Esophagus (tissue), 2 donors: ENCODE data around the gene PTPN7. TPM values are rescaled to one million over a fixed set of nuclear protein-coding genes. Genes with fewer than 3 reads are reported as not detected.

ENCODE experiments used
- H3K27ac ChIP-seq, 2 donors: one replicate each; pipeline ENCODE4 v1.5.1; 2013; ENCODE audit warnings: low read depth in 2 of 2, mild to moderate bottlenecking in 2 of 2, inconsistent platforms in 1 of 2, low read length in 1 of 2, moderate library complexity in 1 of 2
- H3K27me3 ChIP-seq, 2 donors: one replicate each; pipeline ENCODE4 v1.6.1; 2013; ENCODE audit warnings: low read length in 2 of 2, control low read depth in 1 of 2, mild to moderate bottlenecking in 1 of 2; ENCODE audit not compliant: insufficient read depth in 2 of 2, control insufficient read depth in 1 of 2
- H3K36me3 ChIP-seq, 2 donors: one replicate each; pipeline ENCODE4 v1.6.1; 2013; ENCODE audit warnings: low read length in 1 of 2; ENCODE audit not compliant: control insufficient read depth in 2 of 2, insufficient read depth in 2 of 2
- H3K4me1 ChIP-seq, 2 donors: one replicate each; pipeline ENCODE4 v1.6.1; 2013; ENCODE audit warnings: low read length in 1 of 2; ENCODE audit not compliant: control insufficient read depth in 2 of 2, insufficient read depth in 2 of 2
- H3K4me3 ChIP-seq, 2 donors: one replicate each; pipeline ENCODE4 v1.5.1; 2013; ENCODE audit warnings: low read length in 2 of 2, mild to moderate bottlenecking in 2 of 2, low read depth in 1 of 2, moderate library complexity in 1 of 2
- H3K9me3 ChIP-seq, 2 donors: one replicate each; pipeline ENCODE4 v1.6.1; 2013; ENCODE audit warnings: mild to moderate bottlenecking in 2 of 2, low read depth in 1 of 2, low read length in 1 of 2, moderate library complexity in 1 of 2; ENCODE audit not compliant: control insufficient read depth in 2 of 2, insufficient read depth in 1 of 2
- WGBS, 2 donors: extraction: QIAGEN DNeasy Blood & Tissue Kit; methylation state at CpG; one replicate each; pipeline ENCODE4 v1.1.7; 2013; 5-methylcytosine and 5-hydroxymethylcytosine counted together
- polyA plus RNA-seq, 2 donors: library from polyadenylated mRNA; stranded (reverse); fragments of 200-250 nt; gene quantifications; one replicate each; pipeline ENCODE4 v1.2.3, GENCODE V29; 2013
- donor health status: healthy with polysubstance abuse.
- donor health status: Bipolar disorder and iron deficiency.

The PTPN7 gene
- polyA plus RNA-seq, 2 donors, result 1.6 to 1.9 TPM

DNA sequence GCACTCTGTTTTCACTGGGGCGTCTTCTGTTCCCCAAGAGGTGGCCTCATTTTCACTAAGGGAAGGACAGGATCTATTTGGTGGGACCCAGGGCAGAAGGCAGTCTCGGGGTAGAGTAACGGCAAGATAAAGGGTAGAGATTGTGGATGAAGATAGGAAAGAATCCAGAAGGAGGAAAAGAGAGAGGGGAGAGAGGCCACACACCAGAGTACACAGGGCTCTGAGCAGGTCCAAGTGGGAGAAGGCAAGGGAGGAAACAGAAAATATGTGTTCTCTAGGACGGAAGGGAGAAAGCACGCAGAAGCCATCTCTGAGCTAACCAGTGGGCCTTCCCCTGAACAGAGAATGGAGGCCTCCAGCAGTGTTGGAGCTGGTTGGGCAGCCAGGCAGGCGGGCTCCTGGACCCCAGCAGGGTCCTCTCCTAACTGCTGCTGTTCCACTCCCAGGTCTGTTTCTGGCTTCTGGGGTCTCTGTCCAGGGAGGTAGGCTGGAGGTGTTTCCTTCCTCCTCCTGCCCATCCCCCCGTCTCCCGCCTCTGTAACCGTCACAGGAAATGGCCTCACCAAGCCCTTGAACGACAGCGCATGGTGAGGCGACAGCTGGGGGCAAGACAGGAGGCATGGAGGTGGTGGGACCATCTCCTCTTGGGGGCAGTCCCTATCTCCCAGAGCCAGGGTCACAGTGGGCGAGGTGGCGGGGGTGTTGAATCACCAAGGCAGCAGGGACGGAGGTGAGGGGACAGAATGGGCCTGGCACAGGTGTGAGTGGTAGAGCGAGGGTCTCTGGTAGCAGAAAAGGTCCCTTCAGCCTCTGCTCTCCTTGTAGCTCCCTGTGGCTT, 649 bp downstream of the PTPN7 start:
- Histone ChIP-seq H3K27me3 (no peaks in the 10 kb centered on the region), H3K9me3 (no peaks in the 10 kb centered on the region), H3K27ac (peak overlapping the region; percentile 73 to 77), H3K4me1 (peaks cover 0 to 4% of the 10 kb centered on the region in 2 donors), H3K4me3 (peak overlapping the region; percentile 16 to 42), H3K36me3 (no peaks in the 10 kb centered on the region)
- WGBS, 2 donors, result 77 to 81% methylated on average over 16 of the region's 16 CpGs

DNA sequence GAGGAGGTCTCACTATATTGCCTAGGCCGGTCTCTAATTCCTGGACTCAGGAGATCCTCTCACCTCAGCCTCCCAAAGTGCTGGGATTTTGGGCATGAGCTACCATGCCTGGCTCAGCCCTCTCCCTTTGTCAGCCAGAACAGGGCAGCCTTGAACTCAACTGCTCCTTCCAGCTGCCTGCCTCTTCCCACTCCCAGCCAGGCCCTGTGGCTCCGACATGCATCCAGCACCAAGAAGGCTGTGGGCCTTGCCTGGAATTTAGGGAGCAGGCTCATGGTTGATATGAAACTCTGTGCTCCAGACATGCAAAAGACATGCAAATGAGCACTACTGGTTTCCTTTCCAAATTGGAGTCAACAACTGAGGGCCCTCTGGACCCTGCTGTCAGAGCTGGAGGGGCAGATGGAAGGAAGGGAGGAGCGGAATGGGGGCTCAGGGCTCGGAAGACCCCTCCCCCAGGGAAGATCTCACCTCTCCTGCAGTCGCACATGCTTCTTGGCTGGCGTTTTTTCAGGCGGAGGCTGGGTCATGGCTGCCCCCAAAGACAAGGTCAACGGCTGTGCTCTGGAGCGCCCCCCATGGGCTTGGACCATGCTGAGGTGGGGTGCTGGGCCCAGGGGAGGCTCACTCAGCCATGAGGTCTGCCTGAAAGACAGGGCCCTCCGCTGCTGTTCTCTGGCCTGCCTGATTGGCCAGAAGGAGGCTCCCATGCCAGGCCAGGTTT, 1.4 kb downstream of the PTPN7 start:
- H3K4me3 ChIP-seq, result peak overlapping the region in 1 of 2 donors; percentile 42
- H3K27ac ChIP-seq, result peak overlapping the region in 1 of 2 donors; percentile 2
- 82% methylated on average over 10 of the region's 10 CpGs for WGBS, 2 donors

DNA sequence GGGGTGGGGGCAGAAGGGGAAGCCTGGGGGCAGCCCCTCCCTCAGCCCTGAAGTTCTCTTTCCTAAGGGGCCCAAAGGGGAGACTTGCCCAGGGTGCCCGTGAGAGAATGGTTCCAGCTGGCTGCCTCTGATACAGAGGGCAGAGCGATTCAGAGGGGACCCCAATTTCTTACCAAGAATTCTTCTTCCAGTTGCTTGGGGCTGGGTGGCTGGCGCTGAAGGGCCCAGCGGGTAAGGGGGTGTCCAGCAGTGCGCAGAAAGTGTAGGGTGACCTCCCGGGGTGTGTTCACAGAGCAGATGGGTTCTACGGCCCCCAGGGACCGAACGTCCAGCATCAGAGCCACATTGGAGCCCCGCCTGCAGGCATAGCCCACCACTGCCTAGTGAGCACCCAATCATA, 2.5 kb downstream of the PTPN7 start:
- peaks cover 0 to 4% of the 10 kb centered on the region in 2 donors for H3K4me1 ChIP-seq
- no peaks in the 10 kb centered on the region for H3K9me3 ChIP-seq
- 92 to 95% methylated on average over 10 of the region's 10 CpGs for WGBS, 2 donors
- H3K4me3 ChIP-seq, result no peak overlapping the region
- H3K36me3 ChIP-seq, result no peaks in the 10 kb centered on the region
- H3K27ac ChIP-seq, result no peak overlapping the region
- H3K27me3 ChIP-seq, result no peaks in the 10 kb centered on the region

More for the DNA sequence above, 1.4 kb downstream of the PTPN7 start:
- Histone ChIP-seq H3K36me3 (no peaks in the 10 kb centered on the region), H3K4me1 (peaks cover 0 to 4% of the 10 kb centered on the region in 2 donors), H3K9me3 (no peaks in the 10 kb centered on the region), H3K27me3 (no peaks in the 10 kb centered on the region)

DNA sequence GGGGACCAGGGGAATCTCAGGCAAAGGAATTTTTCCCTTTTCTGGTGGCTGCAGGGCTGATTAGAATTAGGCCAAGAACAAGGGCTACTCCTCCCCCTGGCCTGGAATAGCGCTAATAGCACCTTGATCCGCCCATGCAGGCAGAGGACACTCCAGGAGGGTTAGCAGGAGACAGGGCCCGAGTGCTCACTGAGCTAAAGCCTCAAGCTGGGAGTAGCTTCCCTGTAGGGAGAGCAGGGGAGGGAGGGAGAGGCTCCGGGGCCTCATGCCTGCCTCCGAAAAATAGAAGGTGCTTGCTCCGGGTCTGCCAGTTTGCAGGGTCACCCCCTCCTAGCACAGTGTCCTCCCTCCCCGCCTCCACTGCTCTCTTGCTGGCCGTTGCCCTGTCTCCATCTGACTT, 3.8 kb downstream of the PTPN7 start:
- no peaks in the 10 kb centered on the region for H3K9me3 ChIP-seq
- H3K4me1 ChIP-seq, result peaks cover 0 to 4% of the 10 kb centered on the region in 2 donors
- no peaks in the 10 kb centered on the region for H3K27me3 ChIP-seq

DNA sequence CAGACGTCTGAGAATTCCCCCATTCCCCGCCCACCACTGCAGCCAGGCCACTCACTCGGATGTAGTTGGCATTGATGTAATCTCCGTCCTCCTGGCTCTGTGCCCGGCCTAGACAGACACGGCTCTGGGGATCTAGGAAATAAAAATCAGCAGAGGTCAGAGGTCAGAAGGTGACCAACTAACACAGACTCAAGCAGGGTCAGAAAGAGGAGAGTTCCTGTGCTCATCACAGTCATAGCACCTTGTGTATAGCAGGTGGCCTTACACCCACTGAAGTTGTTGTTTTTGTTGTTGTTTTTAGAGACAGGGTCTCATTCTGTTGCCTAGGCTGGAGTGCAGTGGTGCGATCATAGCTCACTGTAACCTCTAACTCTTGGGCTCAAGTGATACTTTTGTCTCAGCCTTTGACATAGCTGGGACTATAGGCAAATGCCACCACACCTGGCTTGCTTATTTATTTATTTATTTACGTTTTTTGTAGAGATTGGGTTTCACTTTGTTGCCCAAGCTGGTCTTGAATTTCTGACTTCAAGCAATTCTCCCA, 4.9 kb downstream of the PTPN7 start:
- WGBS, 2 donors, result 32 to 35% methylated on average over 8 of the region's 8 CpGs
- Histone ChIP-seq H3K27me3 (no peaks in the 10 kb centered on the region), H3K4me3 (no peak overlapping the region), H3K27ac (no peak overlapping the region), H3K9me3 (no peaks in the 10 kb centered on the region), H3K36me3 (no peaks in the 10 kb centered on the region), H3K4me1 (peaks cover 0 to 4% of the 10 kb centered on the region in 2 donors)

More for the DNA sequence above, 3.8 kb downstream of the PTPN7 start:
- H3K27ac ChIP-seq, result no peak overlapping the region
- no peaks in the 10 kb centered on the region for H3K36me3 ChIP-seq
- 87 to 88% methylated on average over 8 of the region's 8 CpGs for WGBS, 2 donors
- no peak overlapping the region for H3K4me3 ChIP-seq

DNA sequence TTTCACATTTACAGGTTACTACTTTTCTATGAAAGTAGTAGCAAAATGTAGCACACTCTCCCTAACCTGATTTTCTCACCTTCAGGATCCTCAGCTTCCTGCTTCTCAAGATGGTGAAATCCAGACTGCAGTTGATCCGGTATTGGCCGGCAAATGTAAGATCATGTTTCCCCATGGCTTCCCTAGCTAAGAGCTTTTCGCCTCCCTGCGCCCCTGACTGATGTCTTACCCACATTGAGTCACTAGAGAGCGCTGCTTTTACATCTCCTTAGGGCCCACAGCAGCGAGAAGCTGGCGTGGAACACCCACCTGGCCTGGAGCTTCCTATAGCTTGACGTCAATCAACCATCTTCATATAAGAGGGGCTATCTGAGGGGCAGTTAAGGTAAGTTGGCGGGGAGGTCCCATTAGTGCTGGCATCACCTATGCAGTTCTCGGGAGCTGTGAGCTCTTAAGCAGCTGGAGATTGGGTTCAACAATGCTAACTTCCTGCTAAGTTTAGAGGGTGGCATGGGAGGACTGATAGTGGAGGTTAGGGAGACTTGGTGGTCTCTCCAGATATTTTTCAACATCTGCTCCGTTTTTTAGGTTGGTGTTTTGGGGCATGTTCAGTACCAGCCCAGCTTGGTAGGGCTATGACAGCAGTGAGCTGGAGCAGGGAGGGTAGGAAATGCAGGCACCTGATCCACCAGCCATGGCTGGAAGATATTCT, 5.5 kb downstream of the PTPN7 start:
- H3K9me3 ChIP-seq, result no peaks in the 10 kb centered on the region
- no peaks in the 10 kb centered on the region for H3K36me3 ChIP-seq
- 41 to 48% methylated on average over 11 of the region's 11 CpGs for WGBS, 2 donors
- H3K27me3 ChIP-seq, result no peaks in the 10 kb centered on the region
- no peak overlapping the region for H3K4me3 ChIP-seq
- peaks cover 0 to 4% of the 10 kb centered on the region in 2 donors for H3K4me1 ChIP-seq
- H3K27ac ChIP-seq, result no peak overlapping the region

DNA sequence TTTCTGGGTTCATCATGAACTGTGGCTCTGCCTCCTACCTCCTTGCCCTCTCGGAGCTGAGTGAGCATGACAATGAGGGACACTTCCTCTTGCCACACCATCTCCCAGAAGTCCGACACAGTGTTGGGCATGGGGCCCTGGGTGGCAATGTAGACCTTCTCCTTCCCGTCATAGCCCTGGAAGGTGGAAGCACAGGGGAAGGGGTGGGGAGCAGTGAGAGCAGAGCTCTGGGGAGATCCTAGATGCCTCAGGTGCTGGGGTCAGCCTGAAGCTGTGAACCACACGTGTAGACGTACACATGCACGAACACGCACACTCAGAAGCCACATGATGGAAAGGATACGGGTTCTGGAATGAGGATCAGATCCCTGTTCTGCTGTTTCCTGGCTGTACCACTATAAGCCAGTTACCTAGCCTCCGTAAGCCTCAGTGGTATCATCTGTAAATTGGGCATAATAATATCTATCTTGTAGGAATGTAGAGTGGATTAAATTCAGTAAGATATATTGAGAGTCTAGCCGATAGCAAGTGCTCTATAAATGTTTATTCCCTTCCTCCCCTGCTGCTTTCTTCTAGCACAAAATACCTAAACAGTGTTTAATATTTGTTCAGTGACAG, 6.1 kb downstream of the PTPN7 start:
- Histone ChIP-seq H3K27ac (no peak overlapping the region), H3K9me3 (no peaks in the 10 kb centered on the region), H3K4me3 (no peak overlapping the region), H3K4me1 (peaks cover 0 to 4% of the 10 kb centered on the region in 2 donors), H3K36me3 (no peaks in the 10 kb centered on the region), H3K27me3 (no peaks in the 10 kb centered on the region)
- WGBS, 2 donors, result 84 to 87% methylated on average over 10 of the region's 10 CpGs

DNA sequence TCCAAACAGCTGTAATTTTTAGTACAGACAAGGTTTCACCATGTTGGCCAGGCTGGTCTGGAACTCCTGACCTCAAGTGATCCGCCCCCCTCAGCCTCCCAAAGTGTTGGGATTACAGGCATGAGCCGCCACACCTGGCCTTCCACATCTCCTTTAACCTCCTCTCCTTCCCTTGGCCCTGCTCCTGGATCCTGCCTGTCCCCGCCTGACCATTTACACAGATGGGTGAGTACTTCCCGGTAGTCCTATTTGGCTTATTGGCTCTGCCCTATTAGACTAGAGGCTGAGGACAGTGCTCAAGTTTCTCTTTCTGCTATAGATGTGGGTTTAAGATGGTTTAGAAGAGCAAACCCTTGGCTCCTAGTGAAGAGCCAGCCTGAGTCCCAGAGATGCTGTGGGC, 7.1 kb downstream of the PTPN7 start:
- WGBS, 2 donors, result 89 to 94% methylated on average over 4 of the region's 4 CpGs
- peaks cover 0 to 4% of the 10 kb centered on the region in 2 donors for H3K4me1 ChIP-seq

DNA sequence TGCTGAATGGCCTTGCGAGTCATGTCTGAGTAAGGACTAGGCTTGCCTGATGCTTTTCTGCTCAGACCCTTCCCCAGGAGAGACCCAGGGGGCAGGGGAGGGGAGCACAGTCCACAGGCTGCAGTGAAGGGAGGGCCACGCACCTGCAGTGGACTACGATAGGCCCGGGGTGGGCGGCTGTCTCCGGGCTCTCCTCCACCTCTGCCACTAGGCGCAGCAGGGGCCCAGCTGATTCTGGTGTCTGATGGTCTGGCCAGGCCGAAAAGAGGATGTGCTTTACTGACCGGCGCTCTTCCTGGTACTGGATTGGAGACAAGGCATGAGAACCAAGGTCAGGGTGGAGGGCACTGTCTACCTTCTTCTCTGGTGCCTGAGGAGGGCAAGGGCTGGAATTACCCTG, 8.0 kb downstream of the PTPN7 start:
- Histone ChIP-seq H3K36me3 (no peaks in the 10 kb centered on the region), H3K27ac (no peak overlapping the region), H3K4me1 (peaks cover 0 to 4% of the 10 kb centered on the region in 2 donors), H3K4me3 (no peak overlapping the region), H3K27me3 (no peaks in the 10 kb centered on the region), H3K9me3 (no peaks in the 10 kb centered on the region)
- 91% methylated on average over 10 of the region's 10 CpGs for WGBS, 2 donors

More for the DNA sequence above, 7.1 kb downstream of the PTPN7 start:
- H3K27ac ChIP-seq, result no peak overlapping the region
- no peaks in the 10 kb centered on the region for H3K9me3 ChIP-seq
- no peaks in the 10 kb centered on the region for H3K27me3 ChIP-seq
- H3K36me3 ChIP-seq, result no peaks in the 10 kb centered on the region
- H3K4me3 ChIP-seq, result no peak overlapping the region
